Measurements from ENCODE around the gene SMG6.

The SMG6 gene

GRCh38 chr17:2197271-2197670, 106.3 kb downstream of the SMG6 start:
- DNase-seq, result no peak

DNA sequence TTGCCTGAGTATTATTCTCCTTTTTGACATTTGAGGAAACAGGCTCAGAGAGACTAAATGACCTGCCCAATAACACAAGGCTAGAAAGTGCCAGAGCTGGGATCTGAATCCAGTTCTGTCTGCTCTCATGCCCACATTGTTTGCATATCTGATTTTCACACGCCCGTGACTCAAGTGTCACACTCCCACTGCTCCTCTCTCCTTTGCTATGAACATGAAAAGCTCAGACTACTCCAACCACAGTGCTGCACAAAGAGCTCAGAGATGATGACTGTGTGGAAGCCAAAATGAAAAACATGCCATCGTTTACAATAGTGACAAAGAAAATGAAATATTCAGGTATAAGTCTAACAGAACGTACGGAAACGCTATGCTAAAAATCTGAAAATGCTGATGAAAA, 107.9 kb downstream of the SMG6 start:
- DNase-seq, result no peak

DNA sequence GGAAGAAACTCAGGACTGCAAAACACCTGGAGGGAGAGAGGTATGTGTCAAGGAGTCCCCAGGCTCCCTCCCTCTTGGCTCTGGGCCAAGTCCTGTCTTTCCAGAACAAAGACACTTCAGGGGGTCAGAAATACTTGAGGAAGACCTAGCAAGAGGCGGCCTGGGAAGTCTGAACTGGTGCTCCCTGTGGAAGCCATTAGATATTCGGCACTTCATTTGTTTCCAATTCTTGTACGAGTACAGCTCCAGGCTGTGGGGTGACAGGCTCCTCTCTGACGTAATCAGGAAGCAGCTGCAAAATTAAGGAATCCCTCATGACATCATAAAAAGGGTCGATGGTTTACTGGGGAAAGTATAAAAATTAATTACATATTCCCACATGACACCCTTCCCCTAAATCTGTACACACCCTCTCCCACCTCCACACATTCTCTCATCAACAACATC, 108.7 kb downstream of the SMG6 start:
- no peak for DNase-seq

- DNase-seq, result no peak
These were observed 111.1 kb downstream of the SMG6 start for GRCh38 chr17:2192367-2193057.

DNA sequence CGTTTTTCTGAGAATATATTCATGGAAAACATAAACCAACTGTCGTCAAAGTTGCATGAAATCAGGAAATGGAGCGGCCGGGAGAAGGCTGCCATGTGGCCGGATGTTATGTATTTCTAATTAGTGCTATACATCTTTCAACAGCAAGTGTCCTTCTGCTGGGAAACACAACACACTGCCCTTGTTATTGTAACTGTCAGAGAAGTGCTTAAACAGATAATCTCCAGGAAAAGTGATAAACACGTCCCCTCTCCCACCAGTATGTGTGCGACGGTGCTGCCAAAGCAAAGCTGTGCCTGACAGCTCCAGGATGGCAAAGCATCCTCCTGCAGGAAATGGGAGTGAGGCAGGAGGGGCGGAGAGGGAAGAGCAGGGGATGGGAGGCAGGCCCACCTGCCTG, 111.8 kb downstream of the SMG6 start:
- no peak for DNase-seq

- DNase-seq, result no peak
These were observed 112.4 kb downstream of the SMG6 start for GRCh38 chr17:2191227-2191626.

DNA sequence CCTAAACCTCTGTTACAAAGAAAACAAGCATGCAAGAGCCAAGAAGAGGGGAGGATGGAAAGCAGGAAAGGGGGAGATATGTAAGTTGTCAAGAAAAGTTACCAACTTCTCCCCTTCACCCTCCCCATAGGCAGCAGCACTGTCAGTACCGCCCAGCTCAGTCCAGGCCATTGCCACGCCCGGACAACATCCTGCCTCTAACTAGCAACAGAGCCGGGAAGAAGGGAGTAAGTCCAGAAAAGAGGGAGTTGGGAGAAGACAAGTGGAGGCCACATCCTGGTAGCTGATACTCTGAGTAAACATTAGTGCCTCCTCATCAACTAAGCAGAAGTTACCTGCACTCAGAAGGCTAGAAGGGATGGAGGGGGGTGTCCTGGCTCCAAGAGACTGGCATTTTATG, 113.6 kb downstream of the SMG6 start:
- no peak for DNase-seq

DNA sequence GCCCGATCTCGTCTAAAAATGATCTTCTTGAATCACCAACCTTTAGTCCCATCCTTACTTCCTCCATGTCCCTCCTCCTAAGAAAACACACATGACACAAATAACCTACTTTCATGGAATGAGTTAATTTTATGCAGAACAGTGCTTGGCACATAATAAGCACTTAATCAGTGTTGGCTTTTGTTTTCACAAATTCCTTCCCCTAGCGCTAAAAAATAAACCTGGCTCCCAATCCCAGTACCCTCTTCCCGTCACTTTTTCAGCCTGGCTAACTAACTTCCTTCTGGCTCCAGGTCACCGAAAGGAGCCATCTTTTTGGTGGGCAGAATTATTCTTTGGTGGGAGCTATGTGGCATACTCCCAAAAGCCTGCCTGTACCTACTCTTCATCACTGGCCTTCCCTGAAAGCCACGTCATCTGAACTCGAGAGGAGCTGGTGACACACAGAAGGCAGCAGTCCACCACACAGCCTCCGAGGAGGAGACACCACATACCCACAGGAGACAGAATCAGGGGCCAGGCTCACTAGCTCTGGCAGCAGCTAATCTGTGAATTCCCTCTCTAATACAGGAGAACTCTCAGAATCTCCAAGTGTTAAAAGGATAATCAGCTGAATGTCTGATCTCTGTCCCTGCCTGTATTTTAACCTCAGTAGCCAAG, 114.5 kb downstream of the SMG6 start:
- no peak for DNase-seq

DNA sequence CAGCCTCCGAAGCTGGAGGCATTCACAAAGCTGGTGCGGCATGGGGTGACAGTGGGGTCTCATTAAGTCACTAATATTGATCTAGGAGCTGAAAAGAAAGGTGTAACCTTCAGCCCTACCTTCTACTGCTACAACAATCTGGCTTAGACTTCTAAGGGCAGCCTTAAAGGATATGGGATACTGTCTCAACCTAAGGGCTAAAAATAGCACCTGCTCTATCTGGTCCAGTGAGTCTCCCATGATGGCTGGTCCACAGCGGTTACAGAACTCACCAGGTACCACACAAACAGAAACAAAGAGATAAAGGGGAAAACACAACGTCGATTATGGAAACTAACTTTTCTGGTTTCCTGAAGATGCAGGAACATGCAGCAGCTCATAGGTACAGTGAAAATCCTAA, 115.8 kb downstream of the SMG6 start:
- DNase-seq, result no peak

GRCh38 chr17:2186937-2187336, 116.6 kb downstream of the SMG6 start:
- DNase-seq, result no peak

- no peak for DNase-seq
These were observed 118.3 kb downstream of the SMG6 start for GRCh38 chr17:2184993-2185931.

DNA sequence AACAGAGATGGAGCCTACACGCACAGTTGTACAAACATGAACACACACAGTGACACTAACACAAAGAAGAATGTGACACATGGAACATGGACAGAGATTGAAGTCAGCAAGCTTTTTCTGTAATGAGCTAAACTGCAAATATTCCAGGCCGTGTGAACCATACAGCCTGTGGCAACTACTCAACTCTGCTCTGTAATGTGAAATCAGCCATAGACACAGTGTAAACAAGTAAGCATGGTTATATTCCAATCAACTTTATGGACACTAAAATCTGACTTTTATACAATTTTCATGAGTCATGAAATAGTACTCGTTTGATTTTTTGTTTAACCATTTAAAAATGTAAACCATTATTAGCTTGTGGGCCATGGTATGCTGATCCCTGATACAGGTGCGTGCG, 120.2 kb downstream of the SMG6 start:
- no peak for DNase-seq

GRCh38 chr17:2181897-2182448, 121.6 kb downstream of the SMG6 start:
- DNase-seq, result no peak

DNA sequence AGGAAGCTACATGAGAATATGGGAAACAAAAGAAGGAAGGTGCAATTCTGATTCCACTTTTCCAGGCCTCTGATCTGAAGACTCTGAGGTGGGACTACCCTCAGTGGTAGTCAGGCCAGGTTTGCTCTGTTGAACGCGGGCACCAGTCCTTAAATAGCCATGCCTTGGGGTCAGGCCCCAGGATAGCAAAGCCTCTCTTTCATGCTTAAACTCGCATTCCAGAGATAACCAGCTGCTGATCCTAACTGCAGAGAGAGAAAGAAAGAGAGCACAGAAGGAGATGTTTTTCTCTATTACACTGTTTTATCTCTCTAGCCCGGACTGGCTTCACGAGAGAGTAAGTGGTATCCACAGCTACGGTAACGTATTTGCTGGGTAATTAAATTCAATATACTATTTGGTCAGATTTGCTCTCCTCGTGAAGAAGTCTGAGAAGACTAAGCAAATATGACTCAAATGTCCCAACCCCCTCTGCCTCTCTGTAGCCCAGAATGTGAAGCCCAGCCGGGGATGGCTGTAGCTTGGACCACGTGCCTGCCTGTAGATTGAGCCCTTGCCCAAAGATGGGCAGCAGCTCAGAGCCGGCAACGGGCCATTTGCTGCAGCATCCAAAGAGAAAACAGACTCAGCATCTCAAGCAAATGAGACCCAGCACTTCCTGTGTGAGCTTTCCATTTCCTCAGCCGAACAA, 122.2 kb downstream of the SMG6 start:
- DNase-seq, result no peak

GRCh38 chr17:2180768-2181167, 122.8 kb downstream of the SMG6 start:
- DNase-seq, result no peak

- DNase-seq, result peak; percentile 60
These were observed 123.8 kb downstream of the SMG6 start for GRCh38 chr17:2179615-2180295.

DNA sequence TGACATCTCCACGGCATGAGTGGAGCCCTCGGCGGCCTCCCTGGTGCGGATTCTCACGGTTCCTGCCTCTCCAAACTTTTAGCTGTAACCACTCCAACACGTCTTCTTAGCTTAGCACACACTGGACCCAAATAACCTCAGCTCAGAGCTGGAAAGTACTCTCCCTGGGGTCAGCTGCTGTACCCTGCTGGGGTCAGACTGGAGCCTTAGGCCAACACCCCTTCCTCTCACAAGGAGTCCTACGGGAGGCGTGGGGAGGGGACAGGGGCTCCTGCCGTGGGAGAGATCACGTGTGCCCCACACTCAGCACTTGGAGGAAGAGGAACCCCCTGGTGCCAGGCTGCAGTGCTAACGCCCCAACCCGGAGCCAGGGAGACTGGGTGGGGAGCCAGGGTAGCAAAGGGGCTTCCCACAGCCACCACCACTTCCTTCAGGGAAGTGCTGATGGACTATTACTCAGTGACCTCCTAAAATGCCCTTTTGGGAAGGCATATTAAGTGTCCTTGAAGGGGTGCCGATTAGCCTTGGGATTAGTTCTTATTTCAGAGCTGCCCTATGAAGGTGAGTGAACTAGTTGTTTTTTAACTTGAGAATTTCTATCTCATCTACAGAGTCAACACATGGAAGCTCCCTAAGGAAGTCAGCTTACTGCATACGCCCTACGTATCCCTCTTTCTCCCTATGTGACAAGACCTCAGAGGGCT, 124.6 kb downstream of the SMG6 start:
- no peak for DNase-seq

DNA sequence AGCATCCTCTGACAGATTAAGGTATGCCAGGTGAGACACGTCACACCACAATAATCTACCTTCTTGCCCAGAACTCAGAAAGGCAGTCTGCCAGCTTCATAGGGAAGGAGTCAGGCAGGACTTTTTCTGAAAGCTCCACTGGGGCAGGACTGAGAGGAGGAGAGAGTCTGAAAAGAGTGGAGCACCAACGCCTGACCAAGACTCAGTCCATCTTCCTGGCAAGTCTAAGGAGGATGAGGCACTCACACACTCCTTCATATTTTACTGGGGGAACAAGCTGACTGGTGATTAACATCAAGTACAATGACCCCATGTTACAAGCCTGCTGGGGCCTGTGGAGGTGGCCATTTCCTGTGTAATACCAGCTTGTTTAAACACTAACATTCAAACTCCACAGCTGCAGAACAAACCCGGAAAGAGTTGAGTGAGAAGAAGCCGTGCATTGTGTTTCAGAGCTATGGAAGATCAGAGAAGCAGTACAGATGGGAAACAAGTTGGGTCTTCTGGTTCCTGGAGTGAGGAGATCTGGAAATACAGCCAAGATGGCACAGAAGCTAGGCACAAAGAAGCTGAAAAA, 126.3 kb downstream of the SMG6 start:
- peak; percentile 11 for DNase-seq

GRCh38 chr17:2176499-2177169, 127.0 kb downstream of the SMG6 start:
- no peak for DNase-seq

- DNase-seq, result no peak
These were observed 128.3 kb downstream of the SMG6 start for GRCh38 chr17:2175294-2175628.

All from COR-L47 (cell line).